HFFc6 (cell line): Measurements from ENCODE around the gene PAGR1. TPM values are rescaled to one million over a fixed set of nuclear protein-coding genes. Genes with fewer than 3 reads are reported as not detected.
A peak's percentile ranks its signal among the peaks of the same experiment; 100 is the strongest.

Experiments
- DNase-seq: peaks from one replicate; pipeline ENCODE4 v3.0.0-alpha.2; 2018
- H3K27ac Mint-ChIP-seq: 2 replicates; pipeline ENCODE4 v1.8.0; 2020; ENCODE audit warnings: mild to moderate bottlenecking, mixed read lengths
- H3K27me3 Mint-ChIP-seq: 2 replicates; pipeline ENCODE4 v1.8.0; 2021; ENCODE audit warnings: mild to moderate bottlenecking, moderate library complexity, mixed read lengths; ENCODE audit not compliant: insufficient read depth
- H3K36me3 Mint-ChIP-seq: 2 replicates; pipeline ENCODE4 v1.8.0; 2021; ENCODE audit warnings: low read depth, mixed read lengths
- H3K4me1 Mint-ChIP-seq: 2 replicates; pipeline ENCODE4 v1.8.0; 2020; ENCODE audit warnings: low read depth, mixed read lengths
- H3K4me3 Mint-ChIP-seq: 2 replicates; pipeline ENCODE4 v1.8.0; 2020; ENCODE audit warnings: mild to moderate bottlenecking, moderate library complexity, mixed read lengths
- H3K9me3 Mint-ChIP-seq: 2 replicates; pipeline ENCODE4 v1.8.0; 2020; ENCODE audit warnings: mild to moderate bottlenecking, mixed read lengths
- CTCF ChIP-seq: fragments of 200-600 bp; sonication (generic); IDR thresholded peaks from 2 replicates; pipeline ENCODE4 v1.5.0; 2021; ENCODE audit warnings: antibody characterized with exemption, mild to moderate bottlenecking
- total RNA-seq, 6 experiments: library from RNA; stranded (reverse); fragmentation: NEBNext Ultra II Directional; extraction: Animal tissue kit (Norgen Biotek cat#: 25700); gene quantifications; 2 replicates in 1 of 6; 3 replicates in 5 of 6; pipeline ENCODE4 v1.2.3, GENCODE V29; 2021

Gene PAGR1
- total RNA-seq, 6 experiments from 2014 or later: 12.9 to 19.2 (median 17.7) TPM

GRCh38 chr16:29842732-29843346 lies 26.9 kb downstream of the PAGR1 start:
- TF ChIP-seq CTCF: 0 out of 2 replicates have a peak, but pooled peaks have one; percentile 28
- no peak for DNase-seq
- Mint-ChIP-seq H3K27me3 (peaks cover 3% of the 10 kb centered on the region; the same call in 1 of the 2 replicates), H3K36me3 (peaks cover 40% of the 10 kb centered on the region), H3K4me1 (no peaks in the 10 kb centered on the region), H3K9me3 (no peaks in the 10 kb centered on the region), H3K27ac (no peak overlapping the region), H3K4me3 (no peak overlapping the region)

- Mint-ChIP-seq H3K4me1 (no peaks in the 10 kb centered on the region), H3K4me3 (no peak overlapping the region), H3K27me3 (peaks cover 7% of the 10 kb centered on the region), H3K36me3 (peaks cover 44% of the 10 kb centered on the region), H3K9me3 (no peaks in the 10 kb centered on the region), H3K27ac (no peak overlapping the region; the same call in 1 of the 2 replicates)
- no peak for DNase-seq
- TF ChIP-seq CTCF: no peak
Observed at GRCh38 chr16:29843931-29844330, 28.0 kb downstream of the PAGR1 start.

- DNase-seq: no peak
Observed at GRCh38 chr16:29844575-29845331, 28.8 kb downstream of the PAGR1 start.

GRCh38 chr16:29845656-29846055 lies 29.7 kb downstream of the PAGR1 start:
- Mint-ChIP-seq H3K9me3 (no peaks in the 10 kb centered on the region), H3K36me3 (peaks cover 43% of the 10 kb centered on the region), H3K27ac (no peak overlapping the region; the same call in 1 of the 2 replicates), H3K4me1 (no peaks in the 10 kb centered on the region), H3K27me3 (peaks cover 7% of the 10 kb centered on the region), H3K4me3 (no peak overlapping the region)
- no peak for TF ChIP-seq CTCF
- no peak for DNase-seq

More at GRCh38 chr16:29844575-29845331, 28.8 kb downstream of the PAGR1 start:
- peaks cover 43% of the 10 kb centered on the region for H3K36me3 Mint-ChIP-seq
- TF ChIP-seq CTCF: no peak
- no peak overlapping the region; the same call in 1 of the 2 replicates for H3K4me3 Mint-ChIP-seq
- H3K9me3 Mint-ChIP-seq: no peaks in the 10 kb centered on the region
- no peak overlapping the region for H3K27ac Mint-ChIP-seq
- no peaks in the 10 kb centered on the region for H3K4me1 Mint-ChIP-seq
- peaks cover 7% of the 10 kb centered on the region for H3K27me3 Mint-ChIP-seq

- TF ChIP-seq CTCF: peak; percentile 95
- Mint-ChIP-seq H3K9me3 (no peaks in the 10 kb centered on the region), H3K36me3 (peaks cover 39% of the 10 kb centered on the region), H3K4me3 (no peak overlapping the region), H3K4me1 (no peaks in the 10 kb centered on the region), H3K27me3 (peaks cover 7% of the 10 kb centered on the region), H3K27ac (peak overlapping the region; percentile 29; the same call in 1 of the 2 replicates)
- peak; percentile 48 for DNase-seq
Observed at GRCh38 chr16:29848420-29849297, 32.7 kb downstream of the PAGR1 start.
